ENCODE measurements around the gene LRCOL1.

The LRCOL1 gene

GRCh38 chr12:132581348-132582057, 28.9 kb downstream of the LRCOL1 start:
- DNase-seq = no peak

GRCh38 chr12:132580701-132581292, 29.6 kb downstream of the LRCOL1 start:
- DNase-seq = no peak

GRCh38 chr12:132579744-132580143, 30.6 kb downstream of the LRCOL1 start:
- DNase-seq = no peak

- no peak for DNase-seq
Observed at GRCh38 chr12:132578826-132579225, 31.6 kb downstream of the LRCOL1 start.

- no peak for DNase-seq
Observed at GRCh38 chr12:132578118-132578517, 32.3 kb downstream of the LRCOL1 start.

GRCh38 chr12:132577191-132577920, 33.0 kb downstream of the LRCOL1 start:
- DNase-seq = no peak

- no peak for DNase-seq
Observed at GRCh38 chr12:132576701-132577100, 33.7 kb downstream of the LRCOL1 start.

GRCh38 chr12:132575661-132576060, 34.7 kb downstream of the LRCOL1 start:
- DNase-seq = no peak

GRCh38 chr12:132574271-132574996, 35.9 kb downstream of the LRCOL1 start:
- no peak for DNase-seq

GRCh38 chr12:132572801-132573760, 37.3 kb downstream of the LRCOL1 start:
- no peak for DNase-seq

GRCh38 chr12:132572106-132572505, 38.3 kb downstream of the LRCOL1 start:
- DNase-seq = no peak

- no peak for DNase-seq
Observed at GRCh38 chr12:132571598-132571997, 38.8 kb downstream of the LRCOL1 start.

- no peak for DNase-seq
Observed at GRCh38 chr12:132571051-132571450, 39.3 kb downstream of the LRCOL1 start.

GRCh38 chr12:132570635-132571034, 39.7 kb downstream of the LRCOL1 start:
- DNase-seq = no peak

- DNase-seq = no peak
Observed at GRCh38 chr12:132569856-132570480, 40.4 kb downstream of the LRCOL1 start.

GRCh38 chr12:132568826-132569480, 41.4 kb downstream of the LRCOL1 start:
- no peak for DNase-seq

GRCh38 chr12:132568301-132568700, 42.1 kb downstream of the LRCOL1 start:
- no peak for DNase-seq

- no peak for DNase-seq
Observed at GRCh38 chr12:132566516-132567131, 43.8 kb downstream of the LRCOL1 start.

GRCh38 chr12:132565365-132565764, 45.0 kb downstream of the LRCOL1 start:
- DNase-seq = no peak

GRCh38 chr12:132563911-132564310, 46.5 kb downstream of the LRCOL1 start:
- DNase-seq = no peak
